Stimulated activated CD4-positive, alpha-beta T cell treated with anti-CD3 and anti-CD28 coated beads, Interleukin-15, amount 100 ng/mL, for 1 hour (primary cell): Measurements from ENCODE around the gene CXorf65.

Source experiments
- DNase-seq, 2 donors: peaks; one replicate each; pipeline ENCODE4 v3.0.0-alpha.2; 2020; ENCODE audit warnings: low read depth in 1 of 2, low spot score in 1 of 2

Gene CXorf65

GRCh38 chrX:71067712-71068043 lies 38.9 kb downstream of the CXorf65 start:
- DNase-seq, result no peak

GRCh38 chrX:71067089-71067488 lies 39.5 kb downstream of the CXorf65 start:
- no peak for DNase-seq

DNA sequence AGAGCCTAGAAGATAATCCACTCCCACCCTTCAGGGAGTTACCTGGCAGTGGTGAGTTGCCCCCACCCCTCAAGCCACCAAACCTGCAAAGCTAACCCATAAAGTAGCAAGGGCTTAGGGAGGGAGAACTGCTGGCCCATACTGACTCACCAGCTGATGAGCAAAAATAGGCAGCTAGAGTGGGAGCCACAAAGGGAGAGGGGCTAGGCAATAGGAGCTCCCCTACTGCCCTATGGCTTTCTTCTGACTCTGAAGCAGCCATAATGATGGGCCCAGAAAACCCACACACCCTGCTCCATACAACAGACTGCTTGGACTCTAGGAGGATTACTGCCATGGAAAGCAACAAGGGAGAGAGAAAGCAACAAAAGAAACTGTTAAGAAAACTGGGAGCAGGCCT lies 46.4 kb downstream of the CXorf65 start:
- no peak for DNase-seq

DNA sequence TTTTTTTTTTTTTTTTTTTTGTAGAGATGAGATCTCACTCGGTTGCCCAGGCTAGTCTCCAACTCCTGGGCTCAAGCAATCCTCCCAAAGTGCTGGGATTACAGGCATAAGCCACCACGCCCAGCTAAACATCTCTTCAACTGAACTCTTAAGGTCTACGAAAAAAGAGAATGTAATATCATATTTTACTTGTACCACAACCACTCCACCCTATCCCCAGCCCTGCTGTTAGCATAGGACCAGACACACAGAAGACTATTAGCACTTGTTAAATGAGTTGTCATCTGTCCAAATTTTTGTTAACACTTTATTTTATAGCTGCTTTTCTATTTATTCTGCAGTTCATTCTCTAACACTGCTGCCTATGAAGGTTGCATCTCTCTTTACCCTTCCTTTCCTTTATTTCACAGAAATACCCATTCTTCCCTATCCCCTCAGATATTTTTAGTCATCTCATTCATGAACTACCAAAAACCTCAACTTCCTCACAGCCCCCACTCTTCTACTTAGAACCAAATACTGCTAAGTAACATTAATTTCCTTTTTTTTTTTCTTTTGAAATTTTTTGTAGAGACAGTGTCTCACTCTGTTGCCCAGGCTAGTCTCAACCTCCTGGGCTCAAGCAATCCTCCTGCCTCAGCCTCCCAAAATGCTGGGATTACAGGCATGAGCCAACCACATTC lies 48.6 kb downstream of the CXorf65 start:
- DNase-seq, result no peak

DNA sequence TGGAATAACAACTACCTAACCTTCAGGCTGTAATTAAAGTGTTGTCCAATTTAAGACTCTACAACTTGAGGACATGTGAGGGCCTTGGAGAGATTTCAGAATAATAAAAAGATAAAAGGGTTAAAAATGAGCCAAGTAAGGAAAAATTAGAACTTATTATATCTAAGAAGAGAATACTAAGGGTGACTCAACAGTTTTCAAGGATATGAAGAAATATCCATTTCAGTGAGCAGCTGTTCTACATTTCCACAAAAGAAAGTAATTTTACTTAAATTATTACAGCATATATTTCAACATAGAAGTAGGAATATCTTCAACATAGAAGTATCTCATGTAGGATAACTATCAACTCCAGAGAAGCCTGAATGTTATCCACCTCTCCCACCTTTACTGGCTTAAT lies 49.7 kb downstream of the CXorf65 start:
- no peak for DNase-seq
